Activated naive CD4-positive, alpha-beta T cell treated with anti-CD3 and anti-CD28 coated beads, Interleukin-2, amount 50 U/mL, for 24 hours (primary cell): ENCODE measurements around the gene MPHOSPH9.
"Not testable (repeated sequence)": the region's sequence is repeated elsewhere in the genome, so short reads cannot be mapped to it uniquely, and the experiment has no call there.

Experiments
- H3K27ac Mint-ChIP-seq: one replicate; pipeline ENCODE4 v1.8.0; 2021; ENCODE audit warnings: mild to moderate bottlenecking, mixed read lengths
- H3K27me3 Mint-ChIP-seq: one replicate; pipeline ENCODE4 v1.8.0; 2021; ENCODE audit warnings: mixed read lengths
- H3K36me3 Mint-ChIP-seq: one replicate; pipeline ENCODE4 v1.8.0; 2021; ENCODE audit warnings: mixed read lengths
- H3K4me1 Mint-ChIP-seq: one replicate; pipeline ENCODE4 v1.8.0; 2021; ENCODE audit warnings: mixed read lengths
- H3K4me3 Mint-ChIP-seq: one replicate; pipeline ENCODE4 v1.8.0; 2021; ENCODE audit warnings: mild to moderate bottlenecking, mixed read lengths
- H3K9me3 Mint-ChIP-seq: one replicate; pipeline ENCODE4 v1.8.0; 2021; ENCODE audit warnings: mixed read lengths

Gene MPHOSPH9

GRCh38 chr12:123243671-123244262, 10.8 kb upstream of the MPHOSPH9 start:
- H3K4me1 Mint-ChIP-seq, result peaks cover 60% of the 10 kb centered on the region
- peaks cover 4% of the 10 kb centered on the region for H3K36me3 Mint-ChIP-seq

DNA sequence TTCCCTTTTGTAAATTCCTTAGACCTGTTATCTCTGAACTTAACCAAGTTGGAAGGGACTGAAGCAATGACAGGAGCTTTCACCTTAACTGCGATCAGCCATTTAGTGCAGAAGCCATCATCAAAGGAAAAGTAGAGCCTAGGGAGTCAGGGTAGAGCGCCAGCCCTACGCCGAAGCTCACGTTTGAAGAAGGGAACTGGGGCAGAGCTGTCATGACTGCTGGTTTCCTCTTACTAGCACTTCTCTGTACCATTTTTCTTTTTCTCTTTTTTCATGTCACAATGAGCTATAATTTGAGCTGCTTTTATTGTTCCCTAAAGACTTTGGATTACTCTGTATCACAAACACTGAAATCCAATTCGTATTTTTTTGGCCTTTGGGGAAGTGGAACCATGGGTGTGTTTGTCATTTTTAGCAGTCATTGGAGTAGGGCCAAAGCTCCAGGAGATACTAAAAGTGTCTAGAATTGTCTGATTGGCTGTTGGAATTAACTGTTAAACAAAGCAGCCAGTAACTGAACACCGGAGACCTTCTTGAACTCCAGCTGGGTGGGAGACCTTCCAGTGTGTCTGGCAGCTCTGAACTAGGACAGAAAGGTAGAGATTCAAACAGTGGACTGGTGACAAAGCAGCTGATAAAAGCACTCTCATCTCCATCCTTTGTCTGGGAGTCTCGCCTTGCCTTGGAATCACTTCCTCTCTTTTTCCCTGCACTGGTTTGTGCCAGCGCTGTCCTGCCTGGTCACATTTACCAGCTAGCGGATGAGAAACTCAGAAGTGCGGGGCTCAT, 9.4 kb upstream of the MPHOSPH9 start:
- Mint-ChIP-seq H3K36me3 (peaks cover 4% of the 10 kb centered on the region), H3K27ac (peak overlapping the region; percentile 95), H3K9me3 (no peaks in the 10 kb centered on the region), H3K27me3 (no peaks in the 10 kb centered on the region), H3K4me1 (peaks cover 62% of the 10 kb centered on the region), H3K4me3 (peak overlapping the region; percentile 72)

More at GRCh38 chr12:123243671-123244262, 10.8 kb upstream of the MPHOSPH9 start:
- Mint-ChIP-seq H3K4me3 (no peak overlapping the region), H3K9me3 (no peaks in the 10 kb centered on the region), H3K27ac (peak overlapping the region; percentile 12), H3K27me3 (no peaks in the 10 kb centered on the region)

DNA sequence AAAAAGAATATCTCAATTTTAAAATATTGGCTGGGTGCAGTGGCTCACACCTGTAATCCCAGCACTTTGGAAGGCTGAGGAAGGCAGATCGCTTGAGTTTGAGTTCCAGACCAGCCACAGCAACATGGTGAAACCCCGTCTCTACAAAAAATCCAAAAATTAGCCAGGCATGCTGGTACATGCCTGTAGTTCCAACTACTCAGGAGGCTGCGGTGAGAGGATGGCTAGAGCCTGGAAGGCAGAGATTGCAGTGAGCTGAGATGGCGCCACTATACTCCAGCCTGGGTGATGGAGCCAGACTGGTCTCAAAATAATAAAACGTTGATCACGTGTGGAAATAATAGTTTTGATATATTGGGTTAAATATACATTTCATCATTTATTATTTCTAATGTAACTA, 6.0 kb upstream of the MPHOSPH9 start:
- H3K36me3 Mint-ChIP-seq, result peaks cover 4% of the 10 kb centered on the region
- H3K4me3 Mint-ChIP-seq, result no peak overlapping the region
- H3K4me1 Mint-ChIP-seq, result peaks cover 67% of the 10 kb centered on the region
- H3K9me3 Mint-ChIP-seq, result no peaks in the 10 kb centered on the region
- H3K27me3 Mint-ChIP-seq, result no peaks in the 10 kb centered on the region
- no peak overlapping the region for H3K27ac Mint-ChIP-seq

DNA sequence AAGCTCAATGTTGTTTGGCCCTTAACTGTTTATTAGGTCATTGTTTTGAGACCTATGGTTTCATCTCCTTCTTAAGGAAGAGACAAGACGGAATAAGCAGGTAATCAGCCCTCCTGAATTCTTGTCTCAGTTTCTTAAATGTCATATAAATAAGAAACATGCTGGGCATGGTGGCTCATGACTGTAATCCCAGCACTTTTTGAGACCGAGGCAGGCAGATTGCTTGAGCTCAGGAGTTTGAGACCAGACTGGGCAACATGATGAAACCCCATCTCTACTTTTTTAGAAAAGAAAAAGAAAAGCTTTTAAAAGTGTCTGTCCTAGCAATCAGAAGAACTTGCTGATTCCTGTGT, 5.4 kb upstream of the MPHOSPH9 start:
- H3K36me3 Mint-ChIP-seq, result peaks cover 4% of the 10 kb centered on the region
- H3K27me3 Mint-ChIP-seq, result no peaks in the 10 kb centered on the region
- H3K9me3 Mint-ChIP-seq, result no peaks in the 10 kb centered on the region
- H3K4me1 Mint-ChIP-seq, result peaks cover 70% of the 10 kb centered on the region
- H3K27ac Mint-ChIP-seq, result peak overlapping the region; percentile 71
- H3K4me3 Mint-ChIP-seq, result peak overlapping the region; percentile 51

- peaks cover 71% of the 10 kb centered on the region for H3K4me1 Mint-ChIP-seq
- no peaks in the 10 kb centered on the region for H3K27me3 Mint-ChIP-seq
- peaks cover 5% of the 10 kb centered on the region for H3K36me3 Mint-ChIP-seq
- H3K4me3 Mint-ChIP-seq, result peak overlapping the region; percentile 51
- peak overlapping the region; percentile 71 for H3K27ac Mint-ChIP-seq
- H3K9me3 Mint-ChIP-seq, result no peaks in the 10 kb centered on the region
These were observed 4.8 kb upstream of the MPHOSPH9 start for GRCh38 chr12:123237646-123238329.

- H3K36me3 Mint-ChIP-seq, result peaks cover 2% of the 10 kb centered on the region
- H3K4me1 Mint-ChIP-seq, result peaks cover 85% of the 10 kb centered on the region
- H3K9me3 Mint-ChIP-seq, result no peaks in the 10 kb centered on the region
These were observed 766 bp upstream of the MPHOSPH9 start for GRCh38 chr12:123233505-123234308.

DNA sequence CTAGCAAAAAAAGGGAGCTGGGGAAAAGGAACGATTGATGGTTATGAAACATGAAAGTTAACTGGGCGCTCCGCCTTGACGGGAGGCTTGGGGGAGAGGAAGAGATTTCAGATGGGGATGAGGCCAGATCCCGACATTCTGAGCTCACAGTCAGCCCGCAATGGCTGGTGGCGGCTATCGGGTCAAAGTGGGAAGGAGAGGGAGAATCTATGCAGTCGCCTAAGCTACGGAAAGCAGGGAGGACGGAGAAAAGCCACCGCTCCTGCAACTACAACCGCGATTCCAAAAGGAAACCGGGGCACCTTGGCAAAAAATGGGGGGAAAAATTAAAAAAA, 502 bp downstream of the MPHOSPH9 start:
- Mint-ChIP-seq H3K36me3 (peaks cover 2% of the 10 kb centered on the region), H3K9me3 (no peaks in the 10 kb centered on the region), H3K4me1 (peaks cover 85% of the 10 kb centered on the region), H3K4me3 (peak overlapping the region; percentile 100), H3K27me3 (no peaks in the 10 kb centered on the region), H3K27ac (peak overlapping the region; percentile 99)

More at GRCh38 chr12:123233505-123234308, 766 bp upstream of the MPHOSPH9 start:
- peak overlapping the region; percentile 99 for H3K27ac Mint-ChIP-seq
- H3K27me3 Mint-ChIP-seq, result no peaks in the 10 kb centered on the region
- H3K4me3 Mint-ChIP-seq, result peak overlapping the region; percentile 100

GRCh38 chr12:123231931-123232330, 1.0 kb downstream of the MPHOSPH9 start:
- H3K27me3 Mint-ChIP-seq, result no peaks in the 10 kb centered on the region
- H3K4me3 Mint-ChIP-seq, result peak overlapping the region; percentile 100
- H3K27ac Mint-ChIP-seq, result peak overlapping the region; percentile 99
- peaks cover 2% of the 10 kb centered on the region for H3K36me3 Mint-ChIP-seq
- no peaks in the 10 kb centered on the region for H3K9me3 Mint-ChIP-seq
- H3K4me1 Mint-ChIP-seq, result peaks cover 82% of the 10 kb centered on the region

DNA sequence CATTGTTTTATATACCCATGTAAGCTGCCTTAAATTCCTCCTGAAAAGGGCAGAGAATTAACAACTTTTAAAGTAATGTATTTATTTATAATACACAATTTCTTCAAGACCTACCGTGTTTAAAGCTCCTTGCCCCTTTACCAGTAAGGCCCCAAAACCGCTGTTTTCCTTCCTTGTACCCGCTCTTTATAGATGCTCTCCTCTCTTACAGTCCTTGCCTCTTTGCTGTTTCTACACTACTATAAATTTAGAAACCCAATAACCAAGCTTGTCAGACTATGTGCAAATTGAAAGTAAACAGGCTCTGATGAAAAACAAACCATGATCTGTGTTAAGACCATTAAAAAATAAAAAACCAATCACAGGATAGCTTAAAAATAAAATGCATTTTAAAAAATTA, 3.9 kb downstream of the MPHOSPH9 start:
- H3K4me3 Mint-ChIP-seq, result peak overlapping the region; percentile 77
- no peaks in the 10 kb centered on the region for H3K27me3 Mint-ChIP-seq
- no peaks in the 10 kb centered on the region for H3K9me3 Mint-ChIP-seq
- H3K27ac Mint-ChIP-seq, result peak overlapping the region; percentile 71
- H3K4me1 Mint-ChIP-seq, result peaks cover 73% of the 10 kb centered on the region
- H3K36me3 Mint-ChIP-seq, result peaks cover 2% of the 10 kb centered on the region

GRCh38 chr12:123227581-123228258, 5.2 kb downstream of the MPHOSPH9 start:
- Mint-ChIP-seq H3K27me3 (no peaks in the 10 kb centered on the region), H3K4me3 (peak overlapping the region; percentile 39), H3K4me1 (peaks cover 72% of the 10 kb centered on the region), H3K36me3 (no peaks in the 10 kb centered on the region), H3K9me3 (no peaks in the 10 kb centered on the region), H3K27ac (peak overlapping the region; percentile 77)

GRCh38 chr12:123225443-123225842, 7.5 kb downstream of the MPHOSPH9 start:
- Mint-ChIP-seq H3K27ac (no peak overlapping the region), H3K36me3 (peaks cover 5% of the 10 kb centered on the region), H3K27me3 (no peaks in the 10 kb centered on the region), H3K4me1 (peaks cover 59% of the 10 kb centered on the region), H3K4me3 (no peak overlapping the region), H3K9me3 (no peaks in the 10 kb centered on the region)

- peak overlapping the region; percentile 71 for H3K4me3 Mint-ChIP-seq
- H3K27me3 Mint-ChIP-seq, result no peaks in the 10 kb centered on the region
- H3K4me1 Mint-ChIP-seq, result peaks cover 38% of the 10 kb centered on the region
- no peaks in the 10 kb centered on the region for H3K9me3 Mint-ChIP-seq
- H3K36me3 Mint-ChIP-seq, result peaks cover 9% of the 10 kb centered on the region
- peak overlapping the region; percentile 56 for H3K27ac Mint-ChIP-seq
These were observed 9.7 kb downstream of the MPHOSPH9 start for GRCh38 chr12:123223241-123223668.

- H3K27ac Mint-ChIP-seq, H3K4me3 Mint-ChIP-seq, H3K9me3 Mint-ChIP-seq, H3K27me3 Mint-ChIP-seq, H3K4me1 Mint-ChIP-seq: not testable (repeated sequence)
- peaks cover 10% of the 10 kb centered on the region for H3K36me3 Mint-ChIP-seq
These were observed 25.1 kb downstream of the MPHOSPH9 start for GRCh38 chr12:123207815-123208214.

GRCh38 chr12:123206794-123207193, 26.1 kb downstream of the MPHOSPH9 start:
- H3K9me3 Mint-ChIP-seq, H3K27ac Mint-ChIP-seq, H3K36me3 Mint-ChIP-seq, H3K27me3 Mint-ChIP-seq, H3K4me1 Mint-ChIP-seq, H3K4me3 Mint-ChIP-seq: not testable (repeated sequence)

GRCh38 chr12:123200414-123200813, 32.5 kb downstream of the MPHOSPH9 start:
- Mint-ChIP-seq H3K4me3 (peak overlapping the region; percentile 45), H3K27ac (peak overlapping the region; percentile 94), H3K36me3 (peaks cover 7% of the 10 kb centered on the region), H3K9me3 (no peaks in the 10 kb centered on the region), H3K27me3 (no peaks in the 10 kb centered on the region), H3K4me1 (peaks cover 22% of the 10 kb centered on the region)
